ENCODE results near the gene DRICH1.
"Not testable (repeated sequence)": the region's sequence is repeated elsewhere in the genome, so short reads cannot be mapped to it uniquely, and the experiment has no call there.

The DRICH1 gene, protein sequence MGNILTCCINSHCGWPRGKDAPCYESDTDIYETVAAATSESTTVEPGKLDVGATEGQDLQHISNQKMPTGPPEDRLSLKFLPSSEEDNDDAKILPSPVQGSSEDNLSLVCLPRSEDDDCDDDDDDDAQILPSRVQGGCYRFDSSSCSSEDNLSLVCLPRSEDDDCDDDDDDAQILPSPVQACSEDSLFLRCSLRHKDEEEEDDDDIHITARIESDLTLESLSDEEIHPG

DNA sequence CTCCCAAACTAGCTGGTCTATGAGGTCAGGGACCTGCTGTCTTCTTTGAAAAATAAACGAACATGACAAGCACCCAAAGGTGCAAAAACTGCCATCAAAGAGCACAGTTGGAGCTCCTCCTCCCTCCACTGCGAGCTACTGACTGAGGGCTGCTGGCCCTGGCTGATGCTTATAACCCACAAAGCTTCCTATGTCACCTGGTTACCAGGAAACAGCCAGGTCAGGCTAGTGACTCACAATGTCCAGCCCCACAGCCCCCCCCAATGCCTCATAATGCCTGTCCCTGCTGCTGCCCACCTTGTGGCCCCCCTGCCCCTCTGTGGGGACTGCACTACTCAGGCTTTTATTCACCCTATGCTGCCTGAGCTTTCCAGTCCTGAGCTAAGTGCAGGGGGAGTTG, at the start of gene DRICH1:
DRICH1 (minus strand) TSS at position 144 of the 400 bp plus-strand sequence. CDS start 298 bp downstream, outside the sequence.
- no peak for DNase-seq (ENCODE audit: low read depth)

DNA sequence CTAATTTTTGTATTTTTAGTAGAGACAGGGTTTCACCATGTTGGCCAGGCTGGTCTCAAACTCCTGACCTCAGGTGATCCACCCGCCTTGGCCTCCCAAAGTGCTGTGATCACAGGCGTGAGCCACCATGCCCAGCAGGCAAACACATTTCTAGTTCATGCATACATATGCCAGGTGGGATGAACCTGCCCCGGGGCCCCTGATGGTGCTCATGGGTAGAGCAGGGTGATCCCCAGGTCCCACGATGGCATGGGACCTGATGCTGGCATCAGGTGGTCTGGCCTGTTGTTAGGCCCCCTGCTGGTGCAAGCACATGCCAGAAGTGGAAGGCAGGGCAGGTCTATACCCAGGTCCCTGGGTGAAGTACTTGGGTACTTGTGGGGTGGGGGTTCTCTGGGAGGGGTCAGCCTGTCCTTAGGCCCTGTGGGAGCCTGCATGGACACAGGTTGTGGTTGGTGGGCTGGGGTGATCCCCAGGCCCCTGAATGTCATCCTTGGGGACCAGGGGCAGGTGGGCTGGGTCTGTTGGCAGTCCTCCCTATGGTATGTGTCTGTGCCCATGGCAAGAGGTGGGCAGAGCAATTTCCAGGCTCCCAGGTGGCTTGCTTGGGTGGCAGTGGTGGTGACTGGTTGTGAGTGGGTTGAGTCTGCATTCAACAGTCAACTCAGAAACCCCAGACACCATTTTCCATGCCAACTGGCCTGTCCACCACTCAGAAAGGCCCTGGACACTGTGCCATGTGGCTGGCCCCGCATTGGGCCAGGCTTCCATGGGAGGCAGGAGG, 49.1 kb upstream of the DRICH1 start:
- DNase-seq (ENCODE audit: low read depth) = no peak

DNA sequence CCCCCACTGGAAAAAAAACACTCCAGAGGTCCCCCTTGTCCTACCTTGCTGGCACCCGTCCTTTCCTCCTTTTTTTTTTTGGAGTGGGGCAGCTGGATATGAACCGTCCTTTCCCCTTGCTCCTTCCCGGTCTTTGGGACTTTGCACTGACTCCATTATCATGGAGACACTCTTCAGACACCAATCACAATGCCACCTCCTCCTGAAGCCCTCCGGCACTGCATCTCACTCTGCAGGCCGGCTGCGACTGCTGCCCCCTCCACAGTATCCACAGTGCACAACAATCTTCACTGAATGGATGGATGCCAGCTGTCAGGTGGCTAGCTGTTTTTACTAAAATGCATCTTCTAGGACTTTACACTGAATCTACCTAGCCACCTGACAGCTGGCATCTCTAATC, 46.0 kb upstream of the DRICH1 start:
- DNase-seq (ENCODE audit: low read depth) = no peak

DNA sequence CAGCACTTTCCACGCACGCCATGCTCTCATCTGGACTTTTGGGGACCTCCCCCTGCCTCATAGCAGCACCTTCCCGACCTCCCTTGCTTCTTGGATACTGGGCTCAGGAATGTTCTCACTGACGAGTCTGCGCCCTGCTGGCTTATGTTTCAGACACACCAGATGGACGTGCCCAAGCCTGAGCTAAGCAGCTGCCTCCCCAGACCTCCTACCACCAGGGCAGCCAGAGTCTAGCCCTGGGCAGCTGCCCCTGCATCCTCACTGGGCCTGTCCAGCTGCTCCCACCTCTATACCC, 45.5 kb upstream of the DRICH1 start:
- DNase-seq (ENCODE audit: low read depth) = no peak

DNA sequence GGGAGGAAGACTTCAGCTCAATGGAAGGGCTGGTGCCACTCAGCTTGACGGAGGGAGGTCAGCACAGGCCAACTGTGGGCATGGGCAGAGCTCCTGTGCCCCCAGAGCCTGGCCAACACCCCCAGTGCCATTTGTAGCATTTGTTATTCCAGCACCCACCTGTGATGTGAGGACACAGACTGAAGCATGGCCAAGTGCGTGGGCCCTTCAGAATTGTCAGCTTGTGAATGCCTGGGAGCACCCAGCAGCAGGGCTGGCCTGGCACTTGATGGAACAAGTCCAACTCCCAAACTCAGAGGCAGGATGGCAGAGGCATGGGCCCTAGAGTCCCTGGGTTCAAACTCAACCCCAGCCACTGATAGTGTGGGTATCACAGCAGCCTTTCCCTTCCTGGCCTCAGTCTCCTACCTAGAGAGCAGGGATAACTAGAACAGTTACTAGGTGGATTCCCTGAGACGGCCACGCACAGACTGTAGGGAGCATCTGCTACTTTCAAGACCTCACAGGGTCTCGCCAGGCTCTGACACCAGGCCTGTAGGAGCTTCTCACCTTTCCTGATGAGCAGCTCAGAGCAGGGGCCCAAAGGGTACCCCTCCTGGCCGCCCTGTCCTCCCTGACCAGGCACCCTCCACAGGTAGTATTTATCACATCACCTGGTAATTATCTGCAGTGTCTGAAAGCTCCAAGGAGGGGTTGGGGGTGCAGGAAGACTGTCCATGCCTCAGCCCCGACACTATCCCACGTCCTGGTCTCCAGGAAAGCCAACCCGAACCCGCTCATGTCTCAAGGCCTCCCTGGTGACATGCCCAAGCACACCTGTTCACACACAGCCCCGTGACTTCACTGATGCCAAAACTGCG, 45.0 kb upstream of the DRICH1 start:
- not testable (repeated sequence) for DNase-seq (ENCODE audit: low read depth)

DNA sequence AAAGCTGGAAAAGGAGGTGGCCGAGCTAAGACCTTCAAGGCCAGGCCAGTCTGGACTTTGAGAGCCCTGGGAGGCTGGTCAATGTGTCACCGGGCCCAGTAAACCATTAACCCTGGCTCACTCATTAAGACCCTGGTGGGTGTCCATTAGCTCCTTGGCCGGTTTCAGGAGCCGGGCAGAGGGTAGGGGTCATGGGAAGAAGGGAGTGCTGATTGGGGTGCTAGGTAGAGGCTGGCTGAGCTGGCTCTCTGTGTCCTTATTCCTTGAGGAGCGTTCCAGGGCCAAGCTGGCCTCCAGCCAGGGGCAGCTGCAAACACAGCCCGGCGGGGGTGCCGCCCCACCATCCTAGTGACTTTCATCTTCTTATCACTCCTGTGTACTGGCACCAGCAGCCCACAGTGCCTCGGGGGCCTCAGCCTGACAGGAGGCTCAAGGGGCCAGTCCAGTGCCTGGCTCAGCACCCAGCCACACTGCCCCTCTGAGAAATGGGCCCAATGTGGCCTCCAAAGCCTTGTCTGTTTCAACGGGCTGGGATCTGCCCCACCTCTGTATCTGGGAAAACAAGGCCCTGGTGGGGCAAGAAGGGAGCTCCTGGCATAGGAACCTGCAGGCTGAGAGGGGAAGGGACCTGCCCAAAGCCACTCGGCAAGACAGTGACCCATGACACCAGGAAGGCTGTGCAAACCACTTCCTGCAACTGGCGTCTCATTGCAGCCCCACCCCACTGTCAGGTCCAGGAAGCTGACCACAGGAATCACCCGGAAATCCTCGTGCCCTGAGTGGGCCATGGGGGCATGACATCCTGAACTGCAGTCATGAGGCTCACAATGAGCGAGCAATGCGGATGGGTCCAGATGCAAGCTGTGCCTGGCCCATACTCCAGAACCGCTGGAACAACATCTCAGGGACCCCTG, 43.6 kb upstream of the DRICH1 start:
- DNase-seq (ENCODE audit: low read depth) = no peak

DNA sequence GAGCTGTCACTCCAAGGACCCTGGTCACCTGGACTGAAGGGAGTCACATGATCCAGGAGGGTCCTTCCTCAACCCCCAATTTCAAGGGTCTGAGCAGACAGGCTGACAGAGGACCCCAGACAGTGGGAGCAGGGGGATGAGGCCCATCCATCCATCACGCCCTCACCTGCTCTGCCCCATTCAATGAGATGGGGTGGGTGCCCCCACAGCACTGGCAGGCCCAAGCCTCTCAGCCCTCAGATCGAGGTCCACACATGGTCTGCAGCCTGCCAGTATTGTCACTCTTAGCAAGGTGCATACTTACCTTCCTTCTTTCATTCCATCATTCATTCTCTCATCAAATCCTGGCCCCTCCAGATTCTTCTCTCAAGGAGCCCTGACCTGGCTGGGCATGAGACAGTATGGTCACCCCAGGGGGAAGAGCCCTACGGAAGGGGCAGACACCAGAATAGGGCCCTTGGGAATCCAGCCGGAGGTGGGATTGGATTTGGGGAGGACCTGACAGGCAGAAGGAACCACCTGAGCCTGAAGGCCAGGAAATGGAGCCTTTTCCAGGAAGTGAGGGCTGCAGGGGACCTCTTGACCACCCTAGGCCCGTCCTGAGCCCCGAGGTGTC, 42.9 kb upstream of the DRICH1 start:
- not testable (repeated sequence) for DNase-seq (ENCODE audit: low read depth)

DNA sequence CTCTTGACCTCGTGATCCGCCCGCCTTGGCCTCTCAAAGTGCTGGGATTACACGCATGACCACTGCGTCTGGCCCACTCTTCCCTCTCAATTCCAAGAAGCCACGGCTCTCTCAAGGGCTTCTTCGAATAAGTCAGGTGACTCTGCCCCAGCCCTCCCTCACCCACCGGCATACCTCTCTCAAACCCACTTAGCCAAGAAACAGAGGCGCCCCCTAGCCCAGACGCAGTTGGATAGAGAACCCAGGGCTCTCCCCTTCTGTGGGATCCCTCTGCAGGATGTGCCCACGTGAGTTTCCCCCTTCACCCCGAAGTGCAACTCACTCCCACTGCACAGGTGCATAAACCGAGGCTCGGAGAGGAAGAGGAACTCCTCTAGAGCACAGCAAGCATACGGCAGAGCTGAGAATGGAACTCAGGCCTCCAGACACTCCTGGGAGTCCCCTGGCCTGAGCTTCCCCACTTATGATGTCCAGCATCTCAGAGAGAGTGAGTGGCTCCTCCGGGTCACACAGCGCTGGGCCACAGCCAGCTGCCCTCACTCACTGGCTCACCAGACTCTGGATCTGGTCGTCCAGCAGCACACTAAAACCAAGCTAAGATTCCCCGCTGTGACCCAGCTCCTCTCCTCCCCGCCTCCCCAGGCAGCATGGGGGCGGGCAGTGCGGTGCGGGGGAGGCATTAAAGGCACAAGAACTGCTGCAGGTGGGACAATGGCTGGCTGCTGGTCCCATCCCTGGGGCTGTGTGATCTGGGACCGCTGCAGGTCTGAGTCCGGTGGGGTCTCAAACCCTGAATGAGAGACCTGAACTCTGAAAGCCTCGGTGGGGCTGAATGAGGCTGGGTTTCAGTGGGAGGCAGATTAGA, 41.9 kb upstream of the DRICH1 start:
- no peak for DNase-seq (ENCODE audit: low read depth)

DNA sequence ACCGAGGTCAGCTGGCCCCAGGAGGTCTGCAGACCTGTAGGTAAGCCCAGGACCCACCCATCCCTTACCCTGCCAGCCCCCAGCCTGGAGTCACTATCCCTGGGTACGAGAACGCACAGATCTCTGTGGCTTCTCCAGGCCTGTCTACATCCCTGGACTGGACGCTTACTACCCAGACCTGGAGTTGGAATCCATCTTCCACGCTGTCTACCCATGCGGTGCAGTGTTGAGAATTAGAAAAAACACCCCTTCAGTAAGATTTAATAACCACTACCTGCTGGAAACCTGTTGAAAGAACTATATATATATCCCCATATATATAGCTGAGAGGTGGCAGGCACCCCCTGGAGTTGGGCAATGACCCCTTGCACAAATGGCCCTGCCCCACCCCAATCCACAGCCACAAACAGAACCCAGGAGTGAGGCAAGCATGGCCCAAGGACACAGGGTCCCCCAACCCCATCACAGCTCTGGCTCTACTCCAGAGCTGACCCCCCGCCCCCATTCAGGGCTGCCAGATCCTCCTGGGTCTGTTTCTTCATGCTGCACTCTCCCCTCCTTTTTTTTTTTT, 41.0 kb upstream of the DRICH1 start:
- DNase-seq (ENCODE audit: low read depth) = no peak

DNA sequence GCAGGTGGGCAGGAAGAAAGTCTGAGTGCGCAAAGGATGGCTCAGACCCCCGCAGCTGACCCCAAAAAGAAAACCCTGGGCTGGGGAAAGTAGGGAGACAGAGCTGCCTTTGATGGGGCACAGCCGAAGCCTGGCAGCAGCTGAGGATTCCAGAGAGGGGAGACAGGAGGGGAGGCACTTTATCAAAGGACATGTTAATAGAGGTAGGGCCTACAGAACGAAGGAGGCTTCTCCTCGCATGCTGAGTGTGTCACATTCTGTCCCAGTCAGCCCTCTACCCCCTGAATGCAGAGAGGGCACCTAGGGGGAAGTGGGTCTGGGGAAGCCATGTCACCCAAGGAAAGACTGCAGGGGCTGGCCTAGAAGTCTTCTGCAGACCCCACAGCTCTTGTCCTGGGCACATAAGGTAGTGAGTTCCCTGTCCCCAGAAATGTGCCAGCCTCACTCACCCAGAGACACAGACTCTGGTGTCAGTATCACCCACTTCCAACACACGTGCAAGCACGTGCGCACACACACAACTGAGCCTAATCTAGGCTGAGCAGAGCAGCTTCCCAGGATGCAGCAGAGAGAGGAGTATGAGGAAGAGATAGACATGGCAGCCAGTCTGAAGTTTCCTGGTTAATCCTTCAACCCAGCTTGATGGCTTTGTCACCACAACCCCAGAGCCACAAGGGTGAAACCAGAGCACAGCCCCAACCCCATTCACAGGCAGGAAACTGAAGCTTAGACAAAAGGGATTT, 40.4 kb upstream of the DRICH1 start:
- not testable (repeated sequence) for DNase-seq (ENCODE audit: low read depth)

DNA sequence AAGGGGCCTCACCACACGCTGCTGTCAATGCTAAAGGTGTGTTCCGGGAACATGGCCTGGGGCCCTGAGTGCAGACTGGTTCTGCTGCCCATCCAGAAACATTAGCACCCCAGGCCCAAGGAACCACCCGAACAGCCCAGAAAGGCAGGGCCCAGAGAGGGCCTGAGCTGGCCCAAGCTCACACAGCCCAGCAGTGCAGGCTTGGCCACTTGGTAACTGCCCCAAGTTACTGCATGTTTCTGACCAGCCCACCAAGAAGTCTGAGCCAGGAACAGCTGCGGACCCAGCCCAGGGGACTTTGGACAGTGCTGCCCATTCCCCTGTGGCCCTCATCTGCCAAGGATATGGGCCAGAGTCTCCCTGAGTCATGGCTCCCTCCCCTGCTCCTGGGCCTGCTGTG, 39.3 kb upstream of the DRICH1 start:
- not testable (repeated sequence) for DNase-seq (ENCODE audit: low read depth)

DNA sequence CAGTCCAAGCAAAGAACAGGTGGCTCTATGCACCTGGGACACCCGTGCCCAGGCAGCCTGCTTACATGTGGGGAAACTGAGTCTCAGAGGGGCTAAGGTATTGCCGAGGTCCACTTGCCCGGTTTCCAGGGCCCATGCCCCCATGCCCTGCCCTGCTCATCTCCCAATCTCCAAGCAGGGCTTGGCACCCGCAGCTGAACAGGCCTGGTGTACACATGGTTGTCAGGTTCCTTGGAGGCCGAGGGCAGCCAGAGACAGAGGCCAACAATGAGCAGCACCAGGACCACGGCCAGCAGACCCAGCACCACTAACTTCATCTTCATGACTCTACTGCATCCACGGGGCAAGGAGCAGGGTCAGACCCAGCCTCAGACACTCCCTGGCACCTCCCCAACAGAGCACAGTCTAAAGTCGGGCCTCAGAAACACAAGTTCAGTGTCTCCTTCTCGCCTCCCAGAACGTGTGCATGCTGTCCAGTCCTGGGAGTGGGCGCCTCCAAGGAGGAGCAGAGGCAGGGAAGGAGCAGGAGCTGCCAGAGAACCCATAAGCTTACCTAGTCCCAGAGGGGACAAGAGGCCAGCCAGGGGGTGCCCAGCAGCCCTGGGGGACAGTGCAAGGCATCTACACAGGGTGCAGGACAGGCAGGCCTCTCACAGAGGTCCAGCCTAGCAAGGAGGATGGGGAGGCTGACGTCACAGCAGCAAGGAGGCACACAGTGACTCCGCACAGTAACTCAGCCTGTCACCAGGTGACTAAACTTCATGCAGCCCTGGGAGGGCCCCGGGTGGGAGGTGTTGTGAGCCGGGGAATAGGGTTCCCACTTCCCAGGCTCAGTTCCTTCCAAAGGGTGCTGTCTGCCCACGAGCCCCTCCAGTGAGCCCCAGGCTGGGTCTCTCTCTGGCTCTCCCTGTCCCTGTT, 38.5 kb upstream of the DRICH1 start:
- no peak for DNase-seq (ENCODE audit: low read depth)

DNA sequence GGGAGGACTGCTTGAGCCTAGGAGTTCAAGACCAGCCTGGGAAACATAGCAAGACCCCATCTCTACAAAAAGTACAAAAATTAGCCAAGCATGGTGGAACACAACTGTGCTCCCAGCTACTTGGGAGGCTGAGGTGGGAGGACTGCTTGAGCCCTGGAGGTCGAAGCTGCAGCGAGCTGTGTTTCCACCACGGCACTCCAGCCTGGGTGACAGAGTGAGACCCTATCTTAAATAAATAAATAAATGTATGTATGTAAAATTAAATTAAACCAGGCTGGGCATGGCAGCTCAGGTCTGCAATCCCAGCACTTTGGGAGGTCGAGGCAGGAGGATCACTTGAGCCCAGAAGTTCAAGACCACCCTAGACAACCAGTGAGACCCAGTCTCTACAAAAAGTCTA, 28.3 kb upstream of the DRICH1 start:
- DNase-seq (ENCODE audit: low read depth) = not testable (repeated sequence)

DNA sequence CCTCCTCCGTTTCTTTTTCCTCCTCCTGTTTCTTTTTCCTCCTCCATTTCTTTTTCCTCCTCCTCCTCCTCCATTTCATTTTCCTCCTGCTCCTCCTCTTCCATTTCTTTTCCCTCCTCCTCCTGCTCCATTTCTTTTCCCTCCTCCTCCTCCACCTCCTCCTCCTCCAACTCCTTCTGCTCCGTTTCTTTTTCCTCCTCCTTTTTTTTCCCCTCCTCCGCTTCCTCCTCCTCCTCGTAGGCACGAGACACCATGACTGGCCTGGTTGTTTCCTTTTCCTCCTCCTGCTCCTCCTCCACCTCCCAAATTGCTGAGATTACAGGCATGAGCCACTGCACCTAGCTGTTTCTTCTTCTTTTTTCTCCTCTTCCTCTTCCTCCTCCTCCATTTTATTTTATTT, 25.6 kb upstream of the DRICH1 start:
- DNase-seq (ENCODE audit: low read depth) = no peak

DNA sequence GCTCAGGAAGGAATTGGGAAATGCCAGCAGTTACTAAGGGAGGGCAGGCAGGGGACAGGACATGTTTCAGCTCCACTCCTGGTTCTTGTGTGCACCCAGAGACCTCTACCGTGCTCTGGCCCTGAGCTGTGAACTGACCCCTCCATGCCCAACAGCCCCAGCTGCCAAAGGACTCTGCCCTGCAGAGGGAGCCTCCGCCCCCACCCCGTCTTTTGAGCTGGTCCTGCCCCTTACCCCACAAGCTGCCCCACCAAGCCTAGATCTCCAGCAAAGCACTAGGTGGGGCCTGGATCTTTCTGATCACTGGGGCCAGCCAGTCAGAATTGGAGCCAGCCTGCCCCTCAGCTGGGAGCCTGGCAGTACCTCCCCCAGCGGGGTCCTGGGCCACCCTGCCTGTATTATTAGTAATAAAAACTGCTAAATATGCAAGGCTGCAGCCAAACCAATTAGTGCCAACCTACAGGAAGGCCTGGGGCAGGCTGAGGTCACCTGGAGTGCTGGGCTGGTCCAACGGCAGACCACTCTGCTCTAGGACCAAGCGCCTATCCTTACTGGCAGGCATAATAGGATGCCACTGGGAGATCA, 23.9 kb upstream of the DRICH1 start:
- no peak for DNase-seq (ENCODE audit: low read depth)

DNA sequence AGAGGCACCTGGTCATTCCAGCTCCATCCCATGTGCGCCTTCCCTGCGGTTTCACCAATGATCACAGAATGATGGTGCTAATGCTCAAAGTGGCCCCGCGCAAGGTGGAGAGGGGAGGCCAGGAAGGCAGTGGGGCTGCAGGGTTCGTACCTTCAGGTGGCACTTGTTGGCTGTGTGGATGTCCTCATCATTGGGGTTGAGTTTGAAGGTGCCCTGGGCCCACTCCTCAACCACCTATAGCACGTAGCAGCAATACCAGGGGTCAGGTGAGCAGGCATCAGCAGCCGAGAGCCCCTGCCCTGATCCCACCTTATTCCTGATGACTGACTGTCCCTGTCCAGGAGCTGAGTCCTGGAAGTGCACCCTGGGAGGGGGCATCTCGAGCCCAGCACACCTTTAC, 20.6 kb upstream of the DRICH1 start:
- no peak for DNase-seq (ENCODE audit: low read depth)

DNA sequence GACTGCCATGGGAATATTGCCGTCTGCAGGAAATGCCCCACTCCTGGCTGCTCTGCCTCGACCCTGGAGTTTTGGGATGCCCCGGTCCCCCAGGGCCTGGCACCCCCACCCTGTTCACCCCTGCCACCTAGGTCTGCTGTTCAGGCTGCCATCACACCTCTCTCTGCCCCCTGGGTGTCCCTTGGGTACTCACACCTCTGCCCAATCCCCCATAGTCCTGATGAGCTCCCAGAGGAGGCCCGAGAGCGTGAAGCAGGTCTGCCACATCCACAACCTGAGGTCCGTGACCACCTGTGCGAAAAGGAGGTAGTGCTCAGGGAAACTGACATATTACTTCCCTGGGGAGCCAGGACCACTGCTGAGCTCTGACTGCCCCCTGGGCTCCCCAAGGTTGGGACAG, 20.2 kb upstream of the DRICH1 start:
- DNase-seq (ENCODE audit: low read depth) = no peak

DNA sequence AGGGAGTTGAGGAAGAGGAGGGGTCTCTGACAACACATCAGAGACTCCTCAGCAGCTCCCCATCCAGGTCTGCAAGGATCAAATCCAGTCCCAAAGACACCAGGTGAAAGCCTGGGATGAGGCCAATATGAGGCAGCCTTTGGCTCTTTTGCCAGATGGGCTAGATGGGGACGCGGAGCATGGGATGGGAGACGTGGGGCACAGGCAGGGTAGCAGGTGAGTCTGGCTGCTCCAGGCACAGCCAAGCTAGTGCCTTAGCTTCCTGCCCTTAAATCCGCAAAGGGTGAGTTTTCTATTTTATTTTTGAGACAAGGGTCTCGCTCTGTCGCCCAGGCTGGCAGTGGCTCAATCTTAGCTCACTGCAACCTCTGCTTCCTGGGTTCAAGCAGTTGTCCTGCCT, 19.6 kb upstream of the DRICH1 start:
- no peak for DNase-seq (ENCODE audit: low read depth)

Data from stromal cell of bone marrow (primary cell).